HG03432 (cell line): Measurements from ENCODE around the gene PAM.

ENCODE experiments used
- ATAC-seq: cut with Tn5 transposase; IDR thresholded peaks from one replicate; pipeline ENCODE4 v1.9.1; 2021; ENCODE audit warnings: mild to moderate bottlenecking, moderate library complexity; ENCODE audit not compliant: unreplicated experiment

The PAM gene

DNA sequence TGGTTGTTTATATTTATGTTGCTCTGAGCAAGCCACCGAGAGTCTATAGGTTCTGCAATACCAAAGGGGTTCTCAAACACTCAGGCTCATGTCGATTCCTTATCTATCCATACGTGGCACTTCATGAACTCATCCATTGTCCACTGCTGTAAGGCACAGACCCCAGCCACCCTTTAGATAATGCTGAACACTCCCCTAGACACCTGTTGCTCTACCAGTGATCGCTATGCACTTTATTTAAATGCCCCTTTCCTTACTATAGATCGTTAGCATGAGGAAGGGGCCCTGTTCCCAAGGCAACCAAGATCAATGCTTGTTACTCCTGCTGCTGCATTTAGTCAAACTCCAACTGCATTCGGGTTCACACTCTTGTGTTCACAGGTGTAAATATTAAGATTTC is 171.9 kb downstream of the PAM start:
- ATAC-seq: no peak

- no peak for ATAC-seq
Observed at GRCh38 chr5:102930244-102930643, 175.1 kb downstream of the PAM start.

GRCh38 chr5:102931085-102931725 is 176.1 kb downstream of the PAM start:
- ATAC-seq: peak; percentile 43

- ATAC-seq: no peak
Observed at GRCh38 chr5:102932781-102933180, 177.7 kb downstream of the PAM start.

DNA sequence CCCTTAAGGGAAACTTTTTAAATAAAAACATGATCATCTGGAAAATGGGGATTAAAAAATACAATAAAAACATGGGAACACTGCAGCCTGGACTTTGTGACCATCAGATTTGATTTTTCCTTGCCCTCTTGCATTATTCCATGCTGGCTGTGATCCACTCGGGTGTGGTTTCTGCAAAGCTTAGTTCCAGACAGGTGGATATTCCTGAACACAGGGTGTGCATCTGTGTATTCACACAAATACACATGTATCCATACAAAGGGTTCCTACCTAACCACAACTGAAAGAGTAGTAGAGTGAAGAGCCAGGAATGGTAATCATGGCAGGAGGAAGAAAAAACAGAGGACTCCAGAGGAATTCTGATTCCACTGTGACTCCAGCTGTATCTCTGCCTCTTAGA is 178.2 kb downstream of the PAM start:
- no peak for ATAC-seq

DNA sequence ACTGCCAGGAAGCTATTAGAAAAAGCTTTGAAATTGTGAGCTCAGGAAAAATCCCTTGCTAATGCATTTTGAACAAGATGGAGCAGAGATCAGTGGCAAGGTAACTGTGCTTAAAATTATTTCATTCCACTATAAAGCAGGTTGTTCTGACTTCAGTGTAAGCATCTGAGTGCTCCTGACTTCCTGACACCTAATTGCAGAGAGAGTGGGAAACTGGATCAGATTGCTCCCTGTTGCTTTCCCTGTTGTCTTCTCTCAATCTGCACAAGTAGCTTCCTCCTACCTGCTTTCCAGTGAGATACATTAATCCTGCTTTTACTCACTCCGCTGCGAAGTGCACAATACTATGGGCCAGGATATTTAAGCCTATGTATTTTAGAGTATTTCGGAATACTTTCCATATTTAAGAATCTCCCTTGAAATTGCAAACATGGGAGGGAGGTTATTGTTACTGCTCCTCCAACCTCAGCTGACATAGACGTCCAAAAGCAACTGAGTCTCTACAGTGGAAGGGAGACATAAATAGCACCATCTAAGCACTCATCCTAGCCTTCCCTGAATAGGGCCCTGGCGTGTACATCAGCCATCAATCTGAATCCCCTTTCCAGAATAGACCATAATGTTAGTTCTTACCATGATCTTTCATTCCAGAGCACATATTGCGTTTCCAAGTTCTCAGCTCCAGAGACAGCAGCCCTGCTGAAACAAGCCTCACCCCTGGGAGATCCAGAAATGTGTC is 178.8 kb downstream of the PAM start:
- no peak for ATAC-seq

DNA sequence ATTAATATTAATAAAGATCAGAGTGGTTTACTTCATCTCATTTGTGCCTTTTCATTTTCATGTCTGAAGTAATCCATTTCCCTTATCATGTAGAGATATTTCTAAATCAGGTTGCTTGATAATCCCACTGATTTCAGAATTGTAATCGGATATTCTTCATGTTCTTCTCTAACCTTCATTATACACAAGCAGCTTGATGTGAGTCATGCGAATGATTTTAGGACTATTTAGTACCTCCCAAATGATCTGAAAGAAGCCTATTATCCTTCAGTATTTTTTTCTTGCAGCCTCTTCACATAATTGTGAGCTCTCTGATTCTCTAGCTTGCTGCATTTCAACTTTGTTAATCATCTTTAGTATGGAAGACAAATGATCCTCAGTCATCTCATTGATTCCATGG is 182.8 kb downstream of the PAM start:
- no peak for ATAC-seq

DNA sequence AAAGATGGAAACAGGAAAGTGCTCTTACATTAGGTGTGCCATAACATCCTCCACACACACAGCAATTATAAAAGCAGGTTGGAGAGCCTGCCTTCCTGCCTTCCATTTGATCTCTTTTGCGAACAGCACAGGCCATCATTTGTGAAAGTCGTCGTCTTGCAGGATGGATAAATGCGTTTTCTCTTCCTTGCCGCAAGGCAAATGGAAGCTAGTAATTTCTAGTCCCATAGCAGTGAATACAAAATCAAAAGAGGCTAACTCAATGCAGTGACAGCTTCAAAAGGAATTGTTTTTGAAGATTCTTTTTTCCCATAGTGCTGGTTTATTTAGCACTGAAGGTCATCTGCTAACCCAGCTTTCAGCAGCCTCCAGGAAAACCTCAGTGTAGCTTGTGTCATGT is 186.0 kb downstream of the PAM start:
- ATAC-seq: no peak

GRCh38 chr5:102946414-102946813 is 191.3 kb downstream of the PAM start:
- ATAC-seq: no peak

GRCh38 chr5:102946971-102947370 is 191.9 kb downstream of the PAM start:
- no peak for ATAC-seq

DNA sequence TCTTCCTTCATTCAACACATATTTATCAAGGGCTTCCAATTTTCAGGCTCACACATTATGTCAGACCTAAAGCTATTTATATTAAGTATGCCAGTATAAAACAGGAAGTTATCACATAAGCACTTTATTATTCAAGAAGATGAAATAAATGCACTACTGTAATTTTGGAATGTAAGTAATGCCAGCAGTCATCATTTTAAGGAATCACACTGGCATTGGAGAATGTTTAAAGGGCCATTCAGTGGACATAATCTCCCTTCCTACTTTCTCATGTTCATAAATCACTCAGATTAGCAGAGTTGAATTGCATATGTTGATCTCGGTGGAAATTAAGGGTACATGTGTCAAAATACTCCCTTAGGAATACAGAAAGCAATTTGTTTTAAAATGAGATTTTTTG is 200.4 kb downstream of the PAM start:
- ATAC-seq: no peak

DNA sequence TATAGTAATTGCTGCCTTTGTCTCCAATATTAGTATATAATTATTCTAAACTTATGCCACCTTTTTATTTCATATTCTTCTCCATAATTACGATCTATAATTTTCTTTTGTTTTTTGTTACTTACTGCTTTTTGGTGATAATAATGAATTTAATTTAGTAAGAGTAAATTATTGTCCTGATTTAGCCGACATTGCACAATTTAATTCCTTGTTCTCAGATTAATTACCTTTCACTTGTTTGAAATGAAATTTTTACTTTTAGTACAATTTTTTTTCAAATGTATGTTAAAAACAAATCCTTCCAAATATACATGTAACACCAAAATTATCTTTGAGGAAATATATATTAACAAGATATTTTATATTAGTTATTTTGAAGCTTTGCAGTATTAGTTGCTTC is 201.5 kb downstream of the PAM start:
- no peak for ATAC-seq

GRCh38 chr5:102957141-102957540 is 202.0 kb downstream of the PAM start:
- no peak for ATAC-seq

GRCh38 chr5:102958481-102959011 is 203.4 kb downstream of the PAM start:
- peak; percentile 30 for ATAC-seq

- peak; percentile 88 for ATAC-seq
Observed at GRCh38 chr5:102959055-102959454, 203.9 kb downstream of the PAM start.

GRCh38 chr5:102961671-102962070 is 206.6 kb downstream of the PAM start:
- no peak for ATAC-seq

DNA sequence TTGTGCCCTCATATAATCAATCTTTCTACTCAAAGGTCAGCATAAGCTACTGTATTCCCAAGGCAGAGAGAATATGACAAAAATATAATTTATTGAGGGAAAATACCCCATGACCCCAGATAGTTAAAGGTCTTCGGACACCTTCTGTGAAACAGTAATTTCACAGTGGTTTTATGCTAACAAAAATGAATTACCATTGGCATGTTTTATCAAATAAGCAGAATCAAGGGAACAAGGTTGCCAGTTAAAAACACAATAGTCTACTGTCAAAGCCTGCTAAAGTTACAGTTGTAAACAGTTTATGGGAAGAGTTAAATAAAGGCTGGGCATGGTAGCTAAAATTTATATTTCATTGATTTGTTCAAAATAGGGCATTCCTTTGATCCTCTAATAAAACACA is 210.5 kb downstream of the PAM start:
- ATAC-seq: no peak

DNA sequence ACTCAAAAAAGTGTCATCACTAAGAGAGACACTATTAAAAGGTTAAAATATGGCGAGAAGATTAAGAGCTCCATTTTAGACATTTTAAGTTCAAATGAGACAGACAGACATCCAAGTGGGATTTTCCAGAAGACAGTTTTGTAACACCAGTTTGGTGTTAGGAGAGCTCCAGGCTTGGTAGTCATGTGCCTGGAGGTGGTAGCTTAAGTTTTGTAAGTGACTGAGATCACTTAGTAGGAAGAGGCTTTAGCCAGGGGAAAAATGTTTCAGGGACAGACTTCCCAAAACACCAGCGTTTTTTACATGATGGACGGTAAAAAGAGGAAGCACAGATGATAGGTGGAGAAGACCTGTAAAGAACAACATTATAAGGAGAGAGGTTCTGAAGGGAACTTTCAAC is 214.5 kb downstream of the PAM start:
- no peak for ATAC-seq

- ATAC-seq: peak; percentile 74
Observed at GRCh38 chr5:102971676-102972293, 216.7 kb downstream of the PAM start.

GRCh38 chr5:102974177-102974576 is 219.1 kb downstream of the PAM start:
- no peak for ATAC-seq

- no peak for ATAC-seq
Observed at GRCh38 chr5:102975045-102975444, 219.9 kb downstream of the PAM start.
